ENCODE results near the gene OSTM1. TPM values are rescaled to one million over a fixed set of nuclear protein-coding genes. Genes with fewer than 3 reads are reported as not detected.

Gene OSTM1
- total RNA-seq (2014; rRNA removed; shearing (Covaris generic)), result 49.5 and 63.0 TPM in 2 replicates

GRCh38 chr6:108074359-108075144, at the start of gene OSTM1:
Gene OSTM1 (minus strand): TSS chr6:108074741. CDS start chr6:108074651, 90 bp downstream.
- DNase-seq (ENCODE audit: low read depth), result peak; percentile 86

- DNase-seq (ENCODE audit: low read depth), result no peak
Measured at GRCh38 chr6:108123946-108124345, 49.4 kb upstream of the OSTM1 start.

- no peak for DNase-seq (ENCODE audit: low read depth)
Measured at GRCh38 chr6:108123481-108123929, 49.0 kb upstream of the OSTM1 start.

GRCh38 chr6:108121612-108122011, 47.1 kb upstream of the OSTM1 start:
- DNase-seq (ENCODE audit: low read depth), result no peak

- DNase-seq (ENCODE audit: low read depth), result no peak
Measured at GRCh38 chr6:108120311-108120710, 45.8 kb upstream of the OSTM1 start.

GRCh38 chr6:108119769-108120141, 45.2 kb upstream of the OSTM1 start:
- DNase-seq (ENCODE audit: low read depth), result no peak

- DNase-seq (ENCODE audit: low read depth), result no peak
Measured at GRCh38 chr6:108118810-108119768, 44.5 kb upstream of the OSTM1 start.

- DNase-seq (ENCODE audit: low read depth), result no peak
Measured at GRCh38 chr6:108118359-108118724, 43.8 kb upstream of the OSTM1 start.

GRCh38 chr6:108117427-108118358, 43.2 kb upstream of the OSTM1 start:
- peak; percentile 66 for DNase-seq (ENCODE audit: low read depth)

- no peak for DNase-seq (ENCODE audit: low read depth)
Measured at GRCh38 chr6:108116546-108117426, 42.2 kb upstream of the OSTM1 start.

GRCh38 chr6:108115598-108116058, 41.1 kb upstream of the OSTM1 start:
- DNase-seq (ENCODE audit: low read depth), result peak; percentile 38

- peak; percentile 73 for DNase-seq (ENCODE audit: low read depth)
Measured at GRCh38 chr6:108114841-108115597, 40.5 kb upstream of the OSTM1 start.

GRCh38 chr6:108113557-108114519, 39.3 kb upstream of the OSTM1 start:
- peak; percentile 60 for DNase-seq (ENCODE audit: low read depth)

GRCh38 chr6:108108374-108108773, 33.8 kb upstream of the OSTM1 start:
- no peak for DNase-seq (ENCODE audit: low read depth)

GRCh38 chr6:108107102-108107501, 32.6 kb upstream of the OSTM1 start:
- DNase-seq (ENCODE audit: low read depth), result no peak

- no peak for DNase-seq (ENCODE audit: low read depth)
Measured at GRCh38 chr6:108106694-108107093, 32.2 kb upstream of the OSTM1 start.

- no peak for DNase-seq (ENCODE audit: low read depth)
Measured at GRCh38 chr6:108106261-108106660, 31.7 kb upstream of the OSTM1 start.

GRCh38 chr6:108105571-108105970, 31.0 kb upstream of the OSTM1 start:
- no peak for DNase-seq (ENCODE audit: low read depth)

Measured in RPMI7951 (cell line).